GM19193 (cell line): ENCODE data around the gene ARL11.

Experiments
- POLR2A ChIP-seq: IDR thresholded peaks from 4 replicates; pipeline ENCODE4 v1.6.1; 2011; ENCODE audit not compliant: insufficient read depth, insufficient read length; ENCODE audit errors: extremely low read depth

The ARL11 gene

GRCh38 chr13:49654011-49654410 lies 25.7 kb downstream of the ARL11 start:
- no peak for TF ChIP-seq POLR2A

DNA sequence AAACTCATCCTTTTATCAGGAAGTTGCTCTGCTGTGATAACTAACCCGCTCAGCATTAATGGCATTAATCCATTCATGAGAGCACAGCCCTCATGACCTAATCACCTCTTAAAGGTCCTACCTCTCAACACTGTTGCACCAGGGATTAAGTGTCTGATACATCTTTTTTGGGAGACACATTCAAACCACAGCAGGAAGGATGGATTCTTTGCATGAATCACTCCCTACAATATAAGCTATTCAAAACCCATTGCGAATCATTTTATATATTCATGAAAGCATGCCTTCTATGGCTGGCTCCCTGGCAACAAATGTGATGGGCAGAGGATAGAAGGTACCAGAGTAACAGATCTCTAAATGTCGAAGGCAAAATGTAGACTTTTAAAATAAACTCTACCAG lies 27.6 kb downstream of the ARL11 start:
- no peak for TF ChIP-seq POLR2A

DNA sequence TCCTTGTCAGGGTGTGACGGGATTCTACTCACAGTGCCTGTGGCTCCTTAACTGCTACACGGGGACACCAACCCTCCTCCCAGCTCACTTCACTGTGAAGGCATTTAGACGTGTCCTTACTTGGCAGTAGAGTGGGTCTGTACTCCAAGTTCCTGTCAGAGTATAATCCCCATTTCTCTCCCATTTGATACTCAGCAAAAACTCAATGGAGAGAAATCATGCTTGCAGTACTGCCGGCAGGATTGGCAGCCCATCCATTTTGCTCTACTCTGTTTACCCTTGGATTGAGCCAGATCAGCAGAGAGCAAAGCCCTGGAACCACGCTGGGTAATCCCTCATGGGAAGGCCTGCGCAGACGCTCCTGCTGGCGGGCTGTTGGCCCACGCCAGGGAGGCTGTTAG lies 28.9 kb downstream of the ARL11 start:
- TF ChIP-seq POLR2A = no peak

DNA sequence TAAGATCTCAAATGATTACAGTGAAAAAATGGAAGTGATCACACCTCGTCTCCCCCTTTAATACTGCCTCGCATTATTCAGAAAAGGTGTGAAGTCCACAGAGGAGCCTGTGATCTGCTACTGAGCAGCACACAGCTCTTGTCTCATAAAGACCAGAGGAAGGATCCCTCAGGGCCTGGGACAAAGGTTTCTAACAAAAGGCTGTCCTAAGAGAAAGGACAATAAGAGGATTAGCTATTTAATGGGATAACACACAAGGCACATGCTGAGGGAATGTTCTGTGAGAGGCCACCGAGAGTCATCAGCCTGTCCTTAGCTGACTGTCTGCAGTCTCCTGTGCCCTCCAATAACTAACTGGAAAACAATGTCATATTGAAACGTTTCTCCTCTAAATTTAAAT lies 36.3 kb downstream of the ARL11 start:
- TF ChIP-seq POLR2A = no peak

GRCh38 chr13:49667773-49668172 lies 39.5 kb downstream of the ARL11 start:
- no peak for TF ChIP-seq POLR2A

DNA sequence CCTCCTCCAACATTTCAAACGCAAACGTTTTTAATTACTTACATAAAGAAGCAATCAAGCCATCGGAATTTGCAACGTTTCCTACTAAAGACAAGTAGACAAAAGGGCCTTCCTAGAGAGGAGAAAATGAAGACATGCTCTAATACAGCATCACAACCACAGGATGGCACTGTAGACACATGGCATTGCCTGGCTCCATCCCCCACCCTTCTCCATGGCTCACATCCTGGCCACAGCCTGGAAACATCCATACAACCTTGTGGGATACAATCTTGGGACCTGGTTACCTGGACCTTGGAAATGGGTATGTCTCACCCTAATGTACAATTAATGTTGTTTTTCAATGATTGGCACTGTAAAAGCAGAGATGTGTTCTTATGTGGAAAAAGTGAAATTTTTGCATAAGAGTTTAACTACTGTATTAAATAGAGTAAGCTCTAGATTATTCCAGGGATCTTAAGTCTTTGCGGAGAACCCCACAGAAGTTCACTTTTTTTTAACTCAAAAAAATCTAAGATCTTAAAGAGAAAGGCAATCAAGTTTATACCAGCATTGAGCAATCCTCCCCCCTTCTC lies 41.5 kb downstream of the ARL11 start:
- no peak for TF ChIP-seq POLR2A

GRCh38 chr13:49670828-49671227 lies 42.5 kb downstream of the ARL11 start:
- TF ChIP-seq POLR2A = no peak

GRCh38 chr13:49676581-49677298 lies 48.4 kb downstream of the ARL11 start:
- TF ChIP-seq POLR2A = no peak

GRCh38 chr13:49678191-49678914 lies 50.0 kb downstream of the ARL11 start:
- no peak for TF ChIP-seq POLR2A

DNA sequence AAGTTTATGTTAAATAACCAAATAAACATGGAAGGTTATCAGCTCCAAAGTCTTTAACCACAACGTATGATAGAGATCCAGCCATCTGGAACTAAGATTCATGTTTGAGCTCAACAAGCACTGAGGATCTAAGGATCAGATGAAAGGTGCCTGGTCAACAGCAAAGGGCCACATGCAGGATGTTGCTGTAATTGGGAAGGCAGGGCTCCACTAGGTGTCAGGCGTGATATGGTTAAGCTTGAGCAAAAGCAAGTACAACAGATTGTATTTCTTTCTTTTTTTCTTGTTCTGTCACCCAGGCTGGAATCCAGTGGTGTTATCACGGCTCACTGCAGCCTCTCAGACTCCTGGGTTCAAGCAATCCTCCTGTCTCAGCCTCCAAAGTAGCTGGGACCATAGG lies 50.9 kb downstream of the ARL11 start:
- TF ChIP-seq POLR2A = no peak

DNA sequence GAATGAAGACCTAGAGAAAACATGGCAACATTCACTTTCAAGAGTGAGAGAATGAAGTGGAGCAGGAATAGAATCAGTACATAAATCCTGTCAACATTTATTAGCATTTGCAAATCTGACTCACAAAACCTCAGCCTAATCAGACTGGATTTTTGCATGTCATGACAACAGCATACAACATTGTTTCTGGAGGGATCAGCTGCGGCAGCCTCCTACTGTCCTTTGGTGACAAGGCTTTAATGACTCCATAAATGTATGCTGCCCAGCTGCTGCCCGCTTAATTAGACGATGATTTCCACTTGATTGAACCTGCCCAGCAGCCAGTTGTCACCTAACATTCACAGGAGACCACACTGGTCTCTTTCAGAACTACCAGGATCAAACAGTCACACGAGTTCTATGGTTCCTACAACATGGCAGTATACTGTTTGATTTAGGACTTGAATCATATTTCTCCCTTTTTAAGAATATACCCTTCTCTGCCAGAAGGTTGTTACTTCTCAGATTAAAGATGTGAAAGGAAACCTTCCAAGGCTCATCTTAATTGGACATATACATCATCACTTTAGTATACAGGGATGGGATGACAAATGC lies 53.6 kb downstream of the ARL11 start:
- TF ChIP-seq POLR2A = no peak
